ENCODE data around the gene ULK3.

ULK3 gene

DNA sequence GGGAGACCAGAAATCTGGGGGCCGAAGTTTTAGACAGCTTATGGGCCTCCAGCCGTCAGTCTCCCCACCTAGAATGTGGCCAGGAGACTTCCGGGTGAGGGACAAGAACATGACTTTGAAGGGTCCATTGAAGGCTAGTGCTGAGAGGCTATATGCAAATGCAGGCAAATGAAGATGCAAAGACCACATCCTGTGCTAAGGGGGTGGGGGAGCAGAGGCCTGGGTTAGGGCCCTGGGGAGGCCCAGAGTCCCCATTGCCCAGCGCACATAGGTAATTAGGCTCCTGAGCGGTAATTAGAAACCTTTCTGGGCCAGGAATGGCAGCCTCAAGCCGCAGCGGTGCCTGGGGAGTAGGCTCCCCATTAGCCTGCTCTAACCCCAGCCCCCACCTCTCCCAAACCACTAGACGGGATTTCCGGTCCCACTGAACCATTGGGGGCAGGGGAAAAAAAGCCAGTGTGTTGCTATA, 54.2 kb downstream of the ULK3 start:
- no peak for DNase-seq (ENCODE audit: low read depth)
- H3K4me3 ChIP-seq (ENCODE audit: control insufficient read depth, low read depth, low read length) = no peak overlapping the region
- TF ChIP-seq, protein P1, sequence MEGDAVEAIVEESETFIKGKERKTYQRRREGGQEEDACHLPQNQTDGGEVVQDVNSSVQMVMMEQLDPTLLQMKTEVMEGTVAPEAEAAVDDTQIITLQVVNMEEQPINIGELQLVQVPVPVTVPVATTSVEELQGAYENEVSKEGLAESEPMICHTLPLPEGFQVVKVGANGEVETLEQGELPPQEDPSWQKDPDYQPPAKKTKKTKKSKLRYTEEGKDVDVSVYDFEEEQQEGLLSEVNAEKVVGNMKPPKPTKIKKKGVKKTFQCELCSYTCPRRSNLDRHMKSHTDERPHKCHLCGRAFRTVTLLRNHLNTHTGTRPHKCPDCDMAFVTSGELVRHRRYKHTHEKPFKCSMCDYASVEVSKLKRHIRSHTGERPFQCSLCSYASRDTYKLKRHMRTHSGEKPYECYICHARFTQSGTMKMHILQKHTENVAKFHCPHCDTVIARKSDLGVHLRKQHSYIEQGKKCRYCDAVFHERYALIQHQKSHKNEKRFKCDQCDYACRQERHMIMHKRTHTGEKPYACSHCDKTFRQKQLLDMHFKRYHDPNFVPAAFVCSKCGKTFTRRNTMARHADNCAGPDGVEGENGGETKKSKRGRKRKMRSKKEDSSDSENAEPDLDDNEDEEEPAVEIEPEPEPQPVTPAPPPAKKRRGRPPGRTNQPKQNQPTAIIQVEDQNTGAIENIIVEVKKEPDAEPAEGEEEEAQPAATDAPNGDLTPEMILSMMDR (IDR thresholded peaks at IDR 0.05; ENCODE audit: control insufficient read depth, insufficient read depth, low read depth, low read length, missing control alignments) = no peak

DNA sequence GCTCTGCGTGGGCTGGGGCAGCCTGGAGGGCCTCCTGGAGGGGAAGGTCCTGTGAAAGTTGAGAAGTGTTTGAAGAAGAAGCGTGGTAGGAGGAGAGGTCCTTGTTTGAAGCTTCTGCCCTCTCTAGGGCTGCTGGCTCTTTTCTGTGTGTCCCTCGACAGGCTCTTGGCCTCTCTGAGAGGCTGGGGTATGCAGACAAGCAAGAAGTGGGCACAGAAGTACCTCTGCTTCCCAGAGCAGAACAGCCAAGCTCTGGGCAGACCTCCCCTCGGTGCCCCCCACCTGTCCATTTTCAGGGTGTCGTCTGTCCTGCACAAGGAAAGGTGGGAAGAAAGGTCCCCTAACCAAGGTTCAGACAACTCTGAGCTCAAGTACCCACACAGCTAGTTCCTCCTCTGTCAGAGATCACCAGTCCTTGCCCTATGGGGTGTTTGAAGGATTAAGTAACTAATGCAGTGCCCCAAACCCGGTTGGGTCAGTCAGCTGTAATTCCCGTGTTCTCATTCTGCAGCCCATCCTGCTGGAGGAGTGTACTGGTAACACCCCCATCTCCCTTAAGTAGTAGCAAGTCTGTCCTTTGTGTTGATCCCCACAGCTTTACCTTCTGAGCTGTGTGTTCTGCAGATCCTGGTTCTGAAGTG, 54.8 kb downstream of the ULK3 start:
- TF ChIP-seq, protein P1 (IDR thresholded peaks at IDR 0.05; ENCODE audit: control insufficient read depth, insufficient read depth, low read depth, low read length, missing control alignments) = no peak
- no peak for DNase-seq (ENCODE audit: low read depth)

DNA sequence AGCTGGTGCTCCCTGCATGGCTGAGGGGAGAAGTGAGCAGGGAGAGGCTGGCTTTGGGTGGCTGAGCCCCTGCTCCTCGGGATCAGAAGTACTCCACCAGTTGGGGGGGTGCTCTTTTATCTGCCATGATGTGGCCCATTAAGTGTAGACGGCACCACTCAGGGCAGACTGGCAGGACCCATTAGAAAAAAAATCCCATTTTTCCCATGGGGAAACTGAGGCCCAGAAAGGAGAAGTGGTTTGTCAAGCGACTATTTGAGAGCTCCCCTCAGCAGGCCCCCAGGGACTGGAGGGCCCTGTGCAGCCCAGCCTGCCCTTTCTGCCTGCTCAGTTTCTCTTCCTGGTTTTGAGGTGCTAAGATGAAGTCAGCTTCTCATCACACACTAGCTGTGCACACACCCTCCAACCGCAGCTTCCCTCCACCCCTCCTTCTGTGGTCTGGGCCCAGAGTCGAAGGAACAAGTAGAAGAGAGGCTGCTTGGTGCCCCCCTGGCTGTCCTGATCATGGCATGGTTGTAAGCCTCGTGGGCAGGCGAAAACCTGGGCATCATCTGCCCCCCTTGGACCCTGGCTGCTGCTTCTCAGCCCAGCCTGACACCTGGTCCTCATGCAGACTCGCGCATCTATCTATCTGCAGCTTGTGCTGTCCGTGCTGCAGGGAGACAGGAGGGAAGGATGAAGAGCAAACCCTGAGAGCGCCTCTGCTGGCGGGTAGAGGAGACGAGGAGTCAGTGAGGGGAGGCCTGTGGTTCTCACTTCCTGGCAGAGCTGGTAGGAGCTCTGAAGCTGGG, 55.5 kb downstream of the ULK3 start:
- no peak overlapping the region for H3K4me3 ChIP-seq (ENCODE audit: control insufficient read depth, low read depth, low read length)
- no peak for DNase-seq (ENCODE audit: low read depth)
- TF ChIP-seq, protein P1 (IDR thresholded peaks at IDR 0.05; ENCODE audit: control insufficient read depth, insufficient read depth, low read depth, low read length, missing control alignments) = peak; percentile 68

More for the DNA sequence above, 54.8 kb downstream of the ULK3 start:
- H3K4me3 ChIP-seq (ENCODE audit: control insufficient read depth, low read depth, low read length) = no peak overlapping the region

DNA sequence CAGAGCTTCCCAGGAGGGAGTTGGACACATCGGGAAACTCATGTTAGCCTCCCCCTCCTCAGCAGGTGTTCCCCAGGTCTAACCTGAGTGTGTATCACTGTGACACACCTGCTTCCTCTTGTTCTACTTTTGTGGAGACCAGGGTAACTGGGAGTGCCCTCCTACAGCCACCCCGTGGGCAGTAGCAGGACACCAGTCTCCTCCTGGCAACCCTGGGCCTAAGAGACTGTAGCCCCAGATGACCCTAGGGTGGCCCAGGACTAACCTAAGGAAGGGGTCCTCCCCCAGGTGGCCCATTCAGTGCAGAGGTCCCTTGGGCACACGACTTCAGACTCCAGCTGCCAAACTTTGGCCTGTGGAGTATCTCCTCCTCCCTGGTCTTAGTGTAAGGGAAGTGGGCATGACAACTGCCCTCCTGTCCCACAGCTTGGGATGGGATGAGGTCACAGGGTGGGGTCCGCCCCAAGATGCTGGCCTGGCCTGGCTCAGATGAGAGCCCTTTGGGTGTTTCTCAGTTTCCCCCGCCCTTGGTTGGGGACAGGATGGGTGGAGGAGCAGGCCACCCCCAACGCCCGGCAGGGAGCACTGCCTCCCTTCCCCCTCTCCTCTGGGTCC, 56.3 kb downstream of the ULK3 start:
- TF ChIP-seq, protein P1 (IDR thresholded peaks at IDR 0.05; ENCODE audit: control insufficient read depth, insufficient read depth, low read depth, low read length, missing control alignments) = no peak
- DNase-seq (ENCODE audit: low read depth) = no peak
- no peak overlapping the region for H3K4me3 ChIP-seq (ENCODE audit: control insufficient read depth, low read depth, low read length)

All from AG09309 (cell line).